ENCODE results near the gene C1orf74.

Gene C1orf74

GRCh38 chr1:209784265-209785169, at the start of gene C1orf74:
Gene C1orf74, minus strand, starts transcription at chr1:209784559. Its CDS starts 925 bp downstream, at chr1:209783634.
- peak; percentile 96 for DNase-seq

GRCh38 chr1:209831615-209832014, 47.3 kb upstream of the C1orf74 start:
- DNase-seq: no peak

- no peak for DNase-seq
Observed at GRCh38 chr1:209830722-209831121, 46.4 kb upstream of the C1orf74 start.

- no peak for DNase-seq
Observed at GRCh38 chr1:209829716-209830115, 45.4 kb upstream of the C1orf74 start.

GRCh38 chr1:209827384-209828262, 43.3 kb upstream of the C1orf74 start, which contains the start of gene UTP25:
Gene UTP25, plus strand, starts transcription at chr1:209827972. Its CDS starts 92 bp downstream, at chr1:209828064.
- DNase-seq: peak; percentile 77

GRCh38 chr1:209825591-209826434, 41.5 kb upstream of the C1orf74 start:
- no peak for DNase-seq

- DNase-seq: no peak
Observed at GRCh38 chr1:209823143-209824041, 39.0 kb upstream of the C1orf74 start.

GRCh38 chr1:209822706-209823105, 38.3 kb upstream of the C1orf74 start:
- DNase-seq: no peak

GRCh38 chr1:209820986-209821385, 36.6 kb upstream of the C1orf74 start:
- no peak for DNase-seq

- no peak for DNase-seq
Observed at GRCh38 chr1:209819058-209819457, 34.7 kb upstream of the C1orf74 start.

GRCh38 chr1:209817691-209818090, 33.3 kb upstream of the C1orf74 start:
- no peak for DNase-seq

GRCh38 chr1:209816923-209817322, 32.6 kb upstream of the C1orf74 start:
- DNase-seq: no peak

GRCh38 chr1:209815931-209816341, 31.6 kb upstream of the C1orf74 start:
- no peak for DNase-seq

- DNase-seq: no peak
Observed at GRCh38 chr1:209815490-209815889, 31.1 kb upstream of the C1orf74 start.

- no peak for DNase-seq
Observed at GRCh38 chr1:209813902-209814301, 29.5 kb upstream of the C1orf74 start.

GRCh38 chr1:209810783-209811182, 26.4 kb upstream of the C1orf74 start:
- DNase-seq: no peak

GRCh38 chr1:209809611-209810010, 25.3 kb upstream of the C1orf74 start:
- no peak for DNase-seq

- no peak for DNase-seq
Observed at GRCh38 chr1:209808059-209808581, 23.8 kb upstream of the C1orf74 start.

- DNase-seq: no peak
Observed at GRCh38 chr1:209807509-209807908, 23.1 kb upstream of the C1orf74 start.

GRCh38 chr1:209805875-209806760, 21.8 kb upstream of the C1orf74 start, which contains the start of gene IRF6:
Gene IRF6, minus strand, starts transcription at chr1:209806142. Its CDS starts 4,729 bp downstream, at chr1:209801413.
- DNase-seq: peak; percentile 82
